Endothelial cell of coronary artery (primary cell): ENCODE data around the gene PDHX. TPM values are rescaled to one million over a fixed set of nuclear protein-coding genes. Genes with fewer than 3 reads are reported as not detected.

Experiments
- total RNA-seq: library from RNA; depleted of rRNA; stranded (reverse); fragments of >200 nt; gene quantifications from 2 replicates; pipeline ENCODE4 v1.2.3, GENCODE V29; 2014

Gene PDHX
- 18.1 and 19.2 TPM in 2 replicates for total RNA-seq

DNA sequence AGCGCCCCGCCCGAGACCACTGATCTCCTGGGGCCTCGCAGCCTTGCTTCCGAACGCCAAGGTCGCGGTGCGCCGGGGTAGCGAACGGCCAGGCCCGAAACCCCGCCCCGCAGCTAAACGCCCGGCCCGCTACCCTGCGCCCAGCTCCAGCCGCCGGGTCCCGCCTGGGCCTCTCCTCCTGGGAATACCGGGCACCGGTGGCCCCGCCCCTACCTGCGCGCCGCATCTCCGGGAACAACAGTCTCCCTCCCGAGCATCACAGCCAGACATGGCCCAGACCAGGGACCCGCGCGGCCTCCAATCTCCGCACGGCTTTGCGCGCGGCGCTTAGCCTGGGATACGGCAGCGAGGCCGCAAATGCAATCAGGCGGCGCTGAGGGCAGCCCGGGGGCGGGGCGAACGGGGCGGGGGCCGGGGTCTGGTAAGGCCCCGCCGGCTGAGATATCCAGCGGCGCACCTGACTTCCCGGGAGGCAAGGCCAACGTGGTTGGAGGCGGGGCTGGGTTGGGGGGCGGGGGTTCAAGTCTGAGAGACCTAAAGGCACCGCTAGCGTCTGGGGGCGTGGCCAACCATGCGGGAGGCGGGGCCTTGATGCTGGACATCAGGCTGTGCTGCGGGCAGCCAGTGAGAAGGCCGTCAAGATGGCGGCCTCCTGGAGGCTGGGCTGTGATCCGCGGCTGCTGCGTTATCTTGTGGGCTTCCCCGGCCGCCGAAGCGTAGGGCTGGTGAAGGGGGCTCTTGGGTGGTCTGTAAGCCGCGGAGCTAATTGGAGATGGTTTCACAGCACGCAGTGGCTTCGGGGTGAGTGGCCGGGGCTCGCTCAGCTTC lies at the start of gene PDHX, which contains the start of gene APIP:
TSS of gene PDHX (plus strand) at position 604 of the 828 bp plus-strand sequence. CDS start at position 642, 38 bp downstream.
TSS of gene APIP (minus strand) at position 365 of the 828 bp plus-strand sequence. CDS start at position 270, 95 bp downstream.

Other genes with a start within 250 kb of the PDHX start
- gene APIP, start 239 bp upstream of the PDHX start, total RNA-seq, result 17.5 and 20.4 TPM in 2 replicates
- 74.4 and 144 TPM in 2 replicates for gene CD44, start 222.6 kb downstream of the PDHX start, total RNA-seq